ENCODE data around the gene RASSF3.

Gene RASSF3, protein sequence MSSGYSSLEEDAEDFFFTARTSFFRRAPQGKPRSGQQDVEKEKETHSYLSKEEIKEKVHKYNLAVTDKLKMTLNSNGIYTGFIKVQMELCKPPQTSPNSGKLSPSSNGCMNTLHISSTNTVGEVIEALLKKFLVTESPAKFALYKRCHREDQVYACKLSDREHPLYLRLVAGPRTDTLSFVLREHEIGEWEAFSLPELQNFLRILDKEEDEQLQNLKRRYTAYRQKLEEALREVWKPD

DNA sequence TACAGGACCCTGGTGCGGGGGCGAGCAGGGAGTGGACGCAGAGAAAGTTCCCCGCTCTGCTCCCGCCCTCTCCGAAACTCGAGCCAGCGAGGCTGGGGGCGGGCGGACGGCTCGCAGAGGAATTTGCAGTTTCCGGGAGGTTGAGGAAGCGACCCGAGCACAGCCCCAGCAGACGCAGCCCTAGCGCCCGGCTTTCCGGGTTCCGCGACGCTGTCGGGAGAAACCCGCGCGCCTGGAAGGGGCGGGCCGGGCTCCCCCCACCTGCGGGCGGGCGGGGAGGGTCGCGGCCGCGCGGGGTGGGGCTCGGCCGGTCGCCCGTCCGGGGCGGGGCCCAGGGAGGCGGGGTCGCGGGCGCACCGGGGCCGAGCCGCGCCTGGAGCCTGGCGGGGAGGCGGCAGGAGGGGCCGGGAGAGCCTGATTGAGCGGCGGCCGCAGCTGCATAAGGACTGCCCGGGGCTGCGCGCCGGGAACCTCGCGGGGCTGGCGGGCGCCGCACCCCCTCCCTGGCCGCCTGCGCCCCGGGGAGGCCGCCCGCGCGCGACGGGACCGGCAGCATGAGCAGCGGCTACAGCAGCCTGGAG lies at the start of gene RASSF3:
TSS of gene RASSF3 (plus strand) at position 417 of the 581 bp plus-strand sequence. CDS start at position 555, 138 bp downstream.
- TF ChIP-seq, protein P1, sequence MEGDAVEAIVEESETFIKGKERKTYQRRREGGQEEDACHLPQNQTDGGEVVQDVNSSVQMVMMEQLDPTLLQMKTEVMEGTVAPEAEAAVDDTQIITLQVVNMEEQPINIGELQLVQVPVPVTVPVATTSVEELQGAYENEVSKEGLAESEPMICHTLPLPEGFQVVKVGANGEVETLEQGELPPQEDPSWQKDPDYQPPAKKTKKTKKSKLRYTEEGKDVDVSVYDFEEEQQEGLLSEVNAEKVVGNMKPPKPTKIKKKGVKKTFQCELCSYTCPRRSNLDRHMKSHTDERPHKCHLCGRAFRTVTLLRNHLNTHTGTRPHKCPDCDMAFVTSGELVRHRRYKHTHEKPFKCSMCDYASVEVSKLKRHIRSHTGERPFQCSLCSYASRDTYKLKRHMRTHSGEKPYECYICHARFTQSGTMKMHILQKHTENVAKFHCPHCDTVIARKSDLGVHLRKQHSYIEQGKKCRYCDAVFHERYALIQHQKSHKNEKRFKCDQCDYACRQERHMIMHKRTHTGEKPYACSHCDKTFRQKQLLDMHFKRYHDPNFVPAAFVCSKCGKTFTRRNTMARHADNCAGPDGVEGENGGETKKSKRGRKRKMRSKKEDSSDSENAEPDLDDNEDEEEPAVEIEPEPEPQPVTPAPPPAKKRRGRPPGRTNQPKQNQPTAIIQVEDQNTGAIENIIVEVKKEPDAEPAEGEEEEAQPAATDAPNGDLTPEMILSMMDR (IDR thresholded peaks at IDR 0.05; ENCODE audit: low read depth, low read length): no peak
- no peak for TF ChIP-seq EZH2phosphoT487 (IDR thresholded peaks at IDR 0.05; ENCODE audit: low read depth)
- Histone ChIP-seq H3K9me3 (ENCODE audit: insufficient read depth, low read length) (no peaks in the 10 kb centered on the region), H3K4me2 (ENCODE audit: low read length) (peak within 1 kb of the TSS; percentile 99), H3K27me3 (ENCODE audit: low read depth, low read length) (no peaks in the 10 kb centered on the region), H3K4me1 (ENCODE audit: low read length) (peaks cover 29% of the 10 kb centered on the region), H4K20me1 (ENCODE audit: insufficient read depth, low read length) (peaks cover 29% of the 10 kb centered on the region), H3K36me3 (replicated peaks; ENCODE audit: low read depth, low read length) (peaks cover 31% of the 10 kb centered on the region), H3K4me3 (ENCODE audit: low read length) (peak within 1 kb of the TSS; percentile 98), H3K27ac (ENCODE audit: low read length) (peak within 1 kb of the TSS; percentile 95), H2AFZ (ENCODE audit: low read depth, low read length) (peak within 1 kb of the TSS; percentile 43; the same call in 1 of the 2 replicates), H3K9ac (ENCODE audit: low read length) (peak within 1 kb of the TSS; percentile 99), H3K79me2 (ENCODE audit: low read length) (peaks cover 56% of the 10 kb centered on the region)

DNA sequence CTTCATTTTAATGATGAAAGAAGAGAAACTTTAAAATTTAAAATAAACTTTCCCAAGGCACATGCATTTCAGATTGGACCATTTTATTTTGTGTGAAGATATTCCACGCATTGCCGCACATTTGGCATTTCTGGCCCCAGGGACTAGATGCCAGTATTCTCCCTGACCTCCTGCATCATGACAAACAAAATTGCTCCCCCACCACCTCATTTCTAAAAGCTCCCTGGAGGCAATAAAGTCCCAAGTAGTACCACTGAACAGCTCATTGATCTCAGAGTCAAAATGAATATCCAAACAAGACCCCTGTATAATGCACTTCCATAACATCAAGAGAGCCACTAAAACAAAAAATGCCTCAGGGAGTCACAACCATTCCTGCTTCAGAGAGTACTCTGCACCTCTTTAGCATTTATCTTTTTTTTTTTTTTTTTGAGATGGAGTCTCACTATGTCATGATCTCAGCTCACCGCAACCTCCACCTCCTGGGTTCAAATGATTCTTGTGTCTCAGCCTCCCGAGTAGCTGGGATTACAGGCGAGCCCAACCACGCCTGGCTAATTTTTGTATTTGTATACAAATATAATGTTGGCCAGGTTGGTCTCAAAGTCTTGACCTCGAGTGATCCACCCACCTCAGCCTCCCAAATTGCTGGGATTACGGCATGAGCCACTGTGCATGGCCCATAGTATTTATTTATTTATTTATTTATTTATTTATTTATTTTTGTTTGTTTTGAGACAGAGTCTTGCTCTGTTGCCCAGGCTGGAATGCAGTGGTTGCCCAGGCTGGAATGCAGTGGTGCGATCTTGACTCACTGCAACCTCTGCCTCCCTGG lies 48.8 kb upstream of the RASSF3 start:
- no peak overlapping the region for H3K27ac ChIP-seq (ENCODE audit: low read length)
- no peak overlapping the region for H3K4me3 ChIP-seq (ENCODE audit: low read length)
- no peaks in the 10 kb centered on the region for H3K4me1 ChIP-seq (ENCODE audit: low read length)
- H2AFZ ChIP-seq (ENCODE audit: low read depth, low read length): no peak overlapping the region
- H3K79me2 ChIP-seq (ENCODE audit: low read length): no peaks in the 10 kb centered on the region
- TF ChIP-seq, protein P1 (IDR thresholded peaks at IDR 0.05; ENCODE audit: low read depth, low read length): no peak
- no peak for TF ChIP-seq EZH2phosphoT487 (IDR thresholded peaks at IDR 0.05; ENCODE audit: low read depth)
- no peaks in the 10 kb centered on the region for H3K9me3 ChIP-seq (ENCODE audit: insufficient read depth, low read length)
- H3K9ac ChIP-seq (ENCODE audit: low read length): no peak overlapping the region
- no peaks in the 10 kb centered on the region for H4K20me1 ChIP-seq (ENCODE audit: insufficient read depth, low read length)
- H3K36me3 ChIP-seq (replicated peaks; ENCODE audit: low read depth, low read length): no peaks in the 10 kb centered on the region
- 0 out of 2 replicates have a peak, but pooled peaks cover 10% of the 10 kb centered on the region for H3K27me3 ChIP-seq (ENCODE audit: low read depth, low read length)
- no peak overlapping the region for H3K4me2 ChIP-seq (ENCODE audit: low read length)

DNA sequence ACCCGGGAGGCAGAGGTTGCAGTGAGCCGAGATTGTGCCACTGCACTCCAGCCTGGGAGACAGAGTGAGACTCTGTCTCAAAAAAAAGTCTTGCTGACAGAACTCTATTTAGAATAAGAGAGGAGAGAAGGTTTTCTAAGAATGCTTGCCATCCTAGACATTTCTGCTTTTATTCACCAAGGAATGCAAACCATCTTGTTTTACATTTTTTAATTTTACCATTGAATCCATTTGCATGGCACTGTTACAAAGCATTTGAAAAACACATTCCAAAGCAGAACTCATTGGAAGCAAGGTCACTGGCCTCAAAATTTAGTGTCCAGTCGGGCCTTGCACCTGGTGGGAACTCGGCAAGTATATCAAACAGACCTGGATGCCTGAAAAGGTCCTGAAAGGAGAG lies 44.2 kb upstream of the RASSF3 start:
- H3K27me3 ChIP-seq (ENCODE audit: low read depth, low read length): 0 out of 2 replicates have a peak, but pooled peaks cover 3% of the 10 kb centered on the region
- no peaks in the 10 kb centered on the region for H3K36me3 ChIP-seq (replicated peaks; ENCODE audit: low read depth, low read length)
- H3K4me2 ChIP-seq (ENCODE audit: low read length): no peak overlapping the region
- H2AFZ ChIP-seq (ENCODE audit: low read depth, low read length): no peak overlapping the region
- H3K9me3 ChIP-seq (ENCODE audit: insufficient read depth, low read length): no peaks in the 10 kb centered on the region
- no peaks in the 10 kb centered on the region for H4K20me1 ChIP-seq (ENCODE audit: insufficient read depth, low read length)
- H3K4me3 ChIP-seq (ENCODE audit: low read length): no peak overlapping the region
- H3K27ac ChIP-seq (ENCODE audit: low read length): no peak overlapping the region
- no peaks in the 10 kb centered on the region for H3K4me1 ChIP-seq (ENCODE audit: low read length)
- H3K79me2 ChIP-seq (ENCODE audit: low read length): no peaks in the 10 kb centered on the region
- no peak overlapping the region for H3K9ac ChIP-seq (ENCODE audit: low read length)
- TF ChIP-seq, protein P1 (IDR thresholded peaks at IDR 0.05; ENCODE audit: low read depth, low read length): no peak
- no peak for TF ChIP-seq EZH2phosphoT487 (IDR thresholded peaks at IDR 0.05; ENCODE audit: low read depth)

All from OCI-LY3 (cell line).